ENCODE data around the gene TOMM40. TPM values are rescaled to one million over a fixed set of nuclear protein-coding genes. Genes with fewer than 3 reads are reported as not detected.
A peak's percentile ranks its signal among the peaks of the same experiment; 100 is the strongest.

Gene TOMM40
- total RNA-seq, 1 experiment from 2014 or later: 83.6 TPM

GRCh38 chr19:44894946-44895345 lies 3.9 kb downstream of the TOMM40 start:
- H3K4me2 ChIP-seq: no peak overlapping the region
- H3K9me2 ChIP-seq (ENCODE audit: insufficient read depth): no peaks in the 10 kb centered on the region
- BruUV-seq (replicated peaks): no TSS peak
- no peaks in the 10 kb centered on the region for H3K27me3 ChIP-seq (ENCODE audit: insufficient read depth, low read depth)
- TF ChIP-seq CTCF (conservative IDR thresholded peaks at IDR 0.05): no peak
- TF ChIP-seq EZH2 (IDR thresholded peaks at IDR 0.05; ENCODE audit: low read depth): no peak
- H3K4me1 ChIP-seq (replicated peaks; ENCODE audit: insufficient read depth): peaks cover 11% of the 10 kb centered on the region
- POLR2A ChIA-PET (ENCODE audit: unreplicated experiment): no interaction called here
- H3K9me3 ChIP-seq (ENCODE audit: insufficient read depth, low read depth): no peaks in the 10 kb centered on the region
- H3K36me3 ChIP-seq (ENCODE audit: low read depth): peaks cover 46% of the 10 kb centered on the region
- H2AFZ ChIP-seq: no peak overlapping the region
- CTCF ChIA-PET: no interaction called here
- H3K79me2 ChIP-seq (ENCODE audit: low read depth): peaks cover 50% of the 10 kb centered on the region
- H3K4me3 ChIP-seq: no peak overlapping the region
- no peak for DNase-seq
- intact Hi-C loops (cut with micrococcal nuclease; ENCODE audit: unreplicated experiment): no loop called here
- peaks cover 44% of the 10 kb centered on the region for H4K20me1 ChIP-seq (ENCODE audit: insufficient read depth)
- H3K27ac ChIP-seq: no peak overlapping the region
- peaks cover 44% of the 10 kb centered on the region for H3F3A ChIP-seq (ENCODE audit: insufficient read depth, low read depth)

- Histone ChIP-seq H3K79me2 (ENCODE audit: low read depth) (peaks cover 33% of the 10 kb centered on the region), H2AFZ (no peak overlapping the region), H3K4me3 (no peak overlapping the region), H3K27ac (no peak overlapping the region), H3K36me3 (ENCODE audit: low read depth) (peaks cover 58% of the 10 kb centered on the region), H3K27me3 (ENCODE audit: insufficient read depth, low read depth) (no peaks in the 10 kb centered on the region), H3K4me2 (no peak overlapping the region), H3K9me3 (ENCODE audit: insufficient read depth, low read depth) (no peaks in the 10 kb centered on the region), H4K20me1 (ENCODE audit: insufficient read depth) (peaks cover 38% of the 10 kb centered on the region), H3K9me2 (ENCODE audit: insufficient read depth) (no peaks in the 10 kb centered on the region), H3F3A (ENCODE audit: insufficient read depth, low read depth) (peaks cover 63% of the 10 kb centered on the region), H3K4me1 (replicated peaks; ENCODE audit: insufficient read depth) (peaks cover 3% of the 10 kb centered on the region; the same call in 1 of the 2 replicates)
- BruUV-seq (replicated peaks): no TSS peak
- ChIA-PET CTCF (no interaction called here), POLR2A (ENCODE audit: unreplicated experiment) (interaction anchor here (0.7 kb wide), 1 partner anchor 94 kb away, joined by 13 read pairs; no protein-coding TSS in a partner anchor)
- no peak for TF ChIP-seq CTCF (conservative IDR thresholded peaks at IDR 0.05)
- no peak for TF ChIP-seq EZH2 (IDR thresholded peaks at IDR 0.05; ENCODE audit: low read depth)
- intact Hi-C loops (cut with micrococcal nuclease; ENCODE audit: unreplicated experiment): no loop called here
- no peak for DNase-seq
Observed at GRCh38 chr19:44897835-44898234, 6.8 kb downstream of the TOMM40 start.

DNA sequence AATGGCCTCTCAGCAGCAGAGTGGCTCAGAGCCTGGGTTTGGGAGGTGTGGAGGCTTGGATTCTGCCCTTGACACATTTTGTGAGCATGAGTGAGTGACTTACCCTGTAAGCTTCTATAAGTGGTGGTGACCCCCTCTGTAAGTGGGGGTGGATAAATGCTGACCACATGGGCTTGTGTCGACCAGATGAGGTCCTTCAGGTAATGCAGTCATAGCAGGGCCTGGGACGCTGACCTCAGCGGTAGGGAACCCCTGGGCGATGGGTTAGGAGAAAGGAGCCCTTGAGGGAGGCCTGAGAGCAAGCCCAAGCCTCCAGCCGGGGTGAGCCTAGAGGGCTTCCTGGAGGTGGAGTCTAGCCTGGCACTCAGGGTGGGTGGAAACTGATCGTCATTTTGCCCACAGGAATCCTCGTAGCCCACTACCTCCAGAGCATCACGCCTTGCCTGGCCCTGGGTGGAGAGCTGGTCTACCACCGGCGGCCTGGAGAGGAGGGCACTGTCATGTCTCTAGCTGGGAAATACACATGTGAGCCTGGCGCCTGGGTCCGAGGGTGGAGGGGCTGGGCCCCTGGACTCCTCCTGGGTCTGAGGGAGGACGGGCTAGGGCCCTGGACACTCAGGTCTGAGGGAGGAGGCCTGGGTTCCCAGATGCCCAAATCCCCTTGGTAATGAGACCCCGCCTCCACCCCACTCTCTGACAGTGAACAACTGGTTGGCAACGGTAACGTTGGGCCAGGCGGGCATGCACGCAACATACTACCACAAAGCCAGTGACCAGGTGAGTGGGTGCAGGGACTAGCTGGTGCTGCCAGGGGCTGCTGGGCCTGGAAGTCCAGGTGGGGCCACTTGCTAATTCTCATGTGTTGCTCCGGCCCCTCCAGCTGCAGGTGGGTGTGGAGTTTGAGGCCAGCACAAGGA lies 9.5 kb downstream of the TOMM40 start:
- BruUV-seq (replicated peaks): no TSS peak
- Histone ChIP-seq H3K27me3 (ENCODE audit: insufficient read depth, low read depth) (no peaks in the 10 kb centered on the region), H3K79me2 (ENCODE audit: low read depth) (peaks cover 10% of the 10 kb centered on the region; the same call in 1 of the 2 replicates), H4K20me1 (ENCODE audit: insufficient read depth) (peaks cover 46% of the 10 kb centered on the region), H3K9me2 (ENCODE audit: insufficient read depth) (no peaks in the 10 kb centered on the region), H3K9me3 (ENCODE audit: insufficient read depth, low read depth) (no peaks in the 10 kb centered on the region), H3K4me1 (replicated peaks; ENCODE audit: insufficient read depth) (no peaks in the 10 kb centered on the region), H3K36me3 (ENCODE audit: low read depth) (peaks cover 38% of the 10 kb centered on the region), H3K27ac (no peak overlapping the region), H3K4me3 (no peak overlapping the region), H3K4me2 (no peak overlapping the region), H2AFZ (no peak overlapping the region), H3F3A (ENCODE audit: insufficient read depth, low read depth) (peaks cover 63% of the 10 kb centered on the region)
- TF ChIP-seq CTCF (conservative IDR thresholded peaks at IDR 0.05) (no peak), EZH2 (IDR thresholded peaks at IDR 0.05; ENCODE audit: low read depth) (no peak)
- POLR2A ChIA-PET (ENCODE audit: unreplicated experiment): interaction anchor here (0.6 kb wide), 1 partner anchor 54 kb away, joined by 3 read pairs; the partner anchor contains the start of gene NECTIN2
- intact Hi-C loops (cut with micrococcal nuclease; ENCODE audit: unreplicated experiment): loop anchor here (10.0 kb wide), 1 partner anchor 154 kb away; no protein-coding TSS in a partner anchor
- peak in 1 of 2 experiments; percentile 30 for DNase-seq
- CTCF ChIA-PET: no interaction called here

Data from PC-9 (cell line).